Fibroblast of upper back skin (primary cell): ENCODE results near the gene EFNA5.
"Not testable (repeated sequence)": the region's sequence is repeated elsewhere in the genome, so short reads cannot be mapped to it uniquely, and the experiment has no call there.

ENCODE experiments used
- DNase-seq: peaks from one replicate; pipeline ENCODE4 v3.0.0-alpha.2; 2013

EFNA5 gene

GRCh38 chr5:107514305-107514704, 156.4 kb downstream of the EFNA5 start:
- no peak for DNase-seq

GRCh38 chr5:107513337-107514085, 157.2 kb downstream of the EFNA5 start:
- peak; percentile 7 for DNase-seq

GRCh38 chr5:107512029-107512428, 158.7 kb downstream of the EFNA5 start:
- DNase-seq, result no peak

GRCh38 chr5:107510125-107510524, 160.6 kb downstream of the EFNA5 start:
- no peak for DNase-seq

- DNase-seq, result no peak
Measured at GRCh38 chr5:107508097-107508496, 162.6 kb downstream of the EFNA5 start.

GRCh38 chr5:107505763-107506534, 164.8 kb downstream of the EFNA5 start:
- no peak for DNase-seq

- DNase-seq, result no peak
Measured at GRCh38 chr5:107504424-107504823, 166.3 kb downstream of the EFNA5 start.

GRCh38 chr5:107502676-107503060, 168.1 kb downstream of the EFNA5 start:
- no peak for DNase-seq

- peak; percentile 45 for DNase-seq
Measured at GRCh38 chr5:107501965-107502675, 168.6 kb downstream of the EFNA5 start.

GRCh38 chr5:107500840-107501239, 169.9 kb downstream of the EFNA5 start:
- DNase-seq, result no peak

GRCh38 chr5:107500347-107500746, 170.4 kb downstream of the EFNA5 start:
- DNase-seq, result no peak

- no peak for DNase-seq
Measured at GRCh38 chr5:107499776-107500175, 171.0 kb downstream of the EFNA5 start.

GRCh38 chr5:107499237-107499636, 171.5 kb downstream of the EFNA5 start:
- no peak for DNase-seq

- no peak for DNase-seq
Measured at GRCh38 chr5:107496466-107496865, 174.3 kb downstream of the EFNA5 start.

- not testable (repeated sequence) for DNase-seq
Measured at GRCh38 chr5:107494129-107494528, 176.6 kb downstream of the EFNA5 start.

GRCh38 chr5:107487056-107487542, 183.6 kb downstream of the EFNA5 start:
- DNase-seq, result peak; percentile 24

GRCh38 chr5:107486489-107486888, 184.2 kb downstream of the EFNA5 start:
- peak; percentile 17 for DNase-seq

GRCh38 chr5:107485184-107485583, 185.6 kb downstream of the EFNA5 start:
- no peak for DNase-seq

- no peak for DNase-seq
Measured at GRCh38 chr5:107484281-107484680, 186.5 kb downstream of the EFNA5 start.

- DNase-seq, result no peak
Measured at GRCh38 chr5:107483231-107484024, 187.3 kb downstream of the EFNA5 start.

GRCh38 chr5:107478068-107478641, 192.6 kb downstream of the EFNA5 start:
- DNase-seq, result no peak

- no peak for DNase-seq
Measured at GRCh38 chr5:107477492-107477891, 193.2 kb downstream of the EFNA5 start.
